H4 (cell line): ENCODE measurements around the gene STK32C. TPM values are rescaled to one million over a fixed set of nuclear protein-coding genes. Genes with fewer than 3 reads are reported as not detected.
"Not testable (repeated sequence)": the region's sequence is repeated elsewhere in the genome, so short reads cannot be mapped to it uniquely, and the experiment has no call there.

Experiments
- DNase-seq: peaks from one replicate; pipeline ENCODE4 v3.0.0-alpha.2; 2015; ENCODE audit warnings: low spot score
- total RNA-seq: library from RNA; depleted of rRNA; stranded (reverse); fragments of >200 nt; shearing (Covaris generic); gene quantifications from 2 replicates; pipeline ENCODE4 v1.2.3, GENCODE V29; 2014

Gene STK32C
- total RNA-seq, 1 experiment from 2014 or later, result 13.8 TPM

GRCh38 chr10:132319853-132320653 is 12.3 kb upstream of the STK32C start:
- DNase-seq, result peak; percentile 97

DNA sequence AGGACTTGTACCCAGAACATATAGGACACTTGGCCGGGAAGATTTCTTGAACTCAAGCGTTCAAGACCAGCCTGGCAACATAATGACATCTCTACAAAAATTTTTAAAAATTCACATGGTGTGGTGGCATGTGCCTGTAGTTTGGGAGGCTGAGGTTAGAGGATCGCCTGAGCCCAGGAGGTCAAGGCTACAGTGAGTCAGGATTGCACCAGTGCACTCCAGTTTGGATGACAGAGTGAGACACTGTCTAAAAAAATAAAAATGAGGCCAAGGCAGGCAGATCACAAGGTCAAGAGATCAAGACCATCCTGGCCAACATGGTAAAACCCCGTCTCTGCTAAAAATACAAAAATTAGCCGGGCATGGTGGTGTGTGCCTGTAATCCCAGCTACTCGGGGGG is 9.7 kb upstream of the STK32C start:
- not testable (repeated sequence) for DNase-seq

- no peak for DNase-seq
Measured at GRCh38 chr10:132316133-132316532, 8.4 kb upstream of the STK32C start.

DNA sequence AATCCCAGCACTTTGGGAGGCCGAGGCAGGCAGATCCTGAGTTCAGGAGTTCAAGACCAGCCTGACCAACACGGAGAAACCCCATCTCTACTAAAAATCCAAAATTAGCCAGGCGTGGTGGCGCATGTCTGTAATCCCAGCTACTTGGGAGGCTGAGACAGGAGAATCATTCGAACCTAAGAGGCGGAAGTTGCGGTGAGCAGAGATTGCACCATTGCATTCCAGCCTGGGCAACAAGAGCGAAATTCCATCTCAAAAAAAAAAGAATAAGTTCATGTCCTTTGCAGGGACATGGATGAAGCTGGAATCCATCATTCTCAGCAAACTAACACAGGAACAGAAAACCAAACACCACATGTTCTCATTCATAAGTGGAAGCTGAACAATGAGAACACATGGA is 7.1 kb upstream of the STK32C start:
- DNase-seq, result not testable (repeated sequence)

- DNase-seq, result no peak
Measured at GRCh38 chr10:132314336-132314735, 6.6 kb upstream of the STK32C start.

GRCh38 chr10:132313865-132314264 is 6.1 kb upstream of the STK32C start:
- DNase-seq, result no peak

GRCh38 chr10:132313305-132313704 is 5.6 kb upstream of the STK32C start:
- DNase-seq, result no peak

DNA sequence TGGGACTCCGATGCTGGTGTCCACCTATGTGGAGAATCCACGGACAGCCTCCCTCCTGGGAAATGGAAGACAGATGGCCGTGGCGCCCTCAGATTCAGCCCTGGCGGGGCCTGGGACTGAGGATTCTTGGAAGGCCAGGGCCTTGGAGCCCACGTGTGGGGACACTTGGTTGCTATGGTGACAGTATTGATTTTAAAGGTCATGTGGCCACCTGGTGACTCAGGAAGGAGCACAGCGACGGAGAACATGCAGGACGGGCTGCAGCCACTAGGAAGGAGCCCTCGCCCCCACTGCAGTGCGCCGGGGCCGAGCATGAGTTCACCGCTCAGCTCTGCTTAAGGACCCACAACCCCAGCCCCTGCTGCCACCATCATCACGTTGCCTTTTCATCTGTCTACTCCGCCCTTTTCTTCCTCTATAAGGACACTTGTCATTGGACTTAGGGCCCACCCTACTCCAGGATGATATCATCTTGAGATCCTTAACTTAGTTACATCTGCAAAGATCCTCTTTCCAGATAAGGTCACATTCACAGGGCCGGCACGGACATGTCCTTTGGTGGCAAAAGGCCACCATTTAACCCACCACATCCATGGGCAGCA is 3.7 kb upstream of the STK32C start:
- DNase-seq, result peak; percentile 55

DNA sequence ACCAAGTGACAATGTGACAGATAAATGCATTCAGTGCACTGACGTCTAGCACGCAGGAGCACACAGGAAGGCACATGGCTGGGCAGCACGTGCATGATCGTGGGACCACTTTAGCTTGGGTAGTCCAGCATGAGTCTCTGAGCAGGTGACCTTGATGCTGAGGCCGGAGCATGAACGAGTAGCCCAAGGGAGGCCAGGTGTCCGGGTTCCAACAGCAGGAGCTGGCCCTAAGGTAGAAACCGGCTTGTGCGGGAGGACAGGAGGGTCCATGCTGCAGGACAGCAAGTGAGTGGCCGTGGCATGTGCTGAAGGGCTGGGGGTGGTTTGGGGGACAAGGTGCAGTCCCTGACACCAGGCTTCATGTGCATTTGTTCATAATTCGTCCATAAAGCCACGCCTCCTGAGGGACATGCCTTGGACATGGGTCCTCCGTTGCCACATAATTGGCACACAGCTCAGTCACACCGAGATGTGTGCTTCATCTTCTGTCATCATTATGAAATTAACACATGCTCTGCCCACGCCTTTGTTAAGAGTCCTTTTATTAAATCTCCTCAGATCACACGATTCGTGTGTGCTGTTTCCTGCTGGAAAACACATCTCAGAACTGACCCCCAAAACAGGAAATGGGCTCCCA is 3.1 kb upstream of the STK32C start:
- no peak for DNase-seq

DNA sequence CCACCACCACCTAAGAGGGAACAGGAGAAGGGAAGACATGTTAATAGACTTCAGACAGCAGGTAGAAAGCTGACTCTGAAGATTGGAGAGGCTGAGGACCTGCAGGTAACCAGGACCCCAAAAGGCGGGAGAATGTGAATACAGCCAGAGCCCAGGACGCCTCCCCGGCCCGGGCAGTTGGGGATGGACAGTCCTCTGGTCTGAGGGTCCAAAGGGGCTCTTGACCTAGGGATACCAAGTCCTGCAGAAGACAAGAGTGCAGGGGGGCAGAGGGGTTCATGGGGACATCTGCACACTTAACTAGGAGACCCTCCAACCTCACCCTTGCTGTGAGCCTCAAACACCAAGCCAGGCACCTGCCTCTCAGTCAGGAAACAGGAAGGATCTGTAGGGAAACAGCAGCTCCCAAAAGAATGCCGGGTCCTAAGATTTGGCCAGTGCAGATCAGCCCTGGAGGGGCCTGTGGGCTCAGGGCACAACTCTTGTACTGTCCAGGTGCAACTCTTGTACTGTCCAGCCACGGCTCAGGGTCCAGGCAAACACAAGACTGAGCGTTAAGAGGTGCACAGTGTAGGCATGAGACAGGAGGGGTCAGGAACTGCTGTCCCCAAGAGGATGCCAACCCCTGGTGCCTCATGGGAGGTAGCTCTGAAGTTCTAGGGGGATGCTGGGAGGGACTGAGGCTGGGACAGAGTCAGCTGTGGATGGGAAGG is 2.3 kb upstream of the STK32C start:
- no peak for DNase-seq

DNA sequence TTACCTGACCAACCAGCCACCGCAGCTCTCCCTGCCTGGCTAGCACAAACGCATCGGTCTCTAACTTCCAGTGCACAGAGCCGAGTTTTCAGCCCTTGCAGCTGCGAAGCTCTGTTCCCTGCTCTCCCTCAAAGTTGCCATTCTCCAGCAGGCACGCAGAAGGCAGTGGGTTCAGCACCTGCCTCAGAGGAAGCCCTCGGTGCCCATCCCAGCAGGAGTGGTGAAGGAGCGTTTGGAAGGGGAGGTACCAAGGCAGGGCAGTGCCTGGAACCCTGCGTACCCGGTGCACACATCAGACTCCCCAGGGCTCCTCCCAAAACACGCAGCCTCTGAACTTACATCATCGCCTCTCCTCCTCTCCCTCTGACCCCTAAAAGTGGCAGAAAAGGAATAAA is 1.7 kb upstream of the STK32C start:
- no peak for DNase-seq

DNA sequence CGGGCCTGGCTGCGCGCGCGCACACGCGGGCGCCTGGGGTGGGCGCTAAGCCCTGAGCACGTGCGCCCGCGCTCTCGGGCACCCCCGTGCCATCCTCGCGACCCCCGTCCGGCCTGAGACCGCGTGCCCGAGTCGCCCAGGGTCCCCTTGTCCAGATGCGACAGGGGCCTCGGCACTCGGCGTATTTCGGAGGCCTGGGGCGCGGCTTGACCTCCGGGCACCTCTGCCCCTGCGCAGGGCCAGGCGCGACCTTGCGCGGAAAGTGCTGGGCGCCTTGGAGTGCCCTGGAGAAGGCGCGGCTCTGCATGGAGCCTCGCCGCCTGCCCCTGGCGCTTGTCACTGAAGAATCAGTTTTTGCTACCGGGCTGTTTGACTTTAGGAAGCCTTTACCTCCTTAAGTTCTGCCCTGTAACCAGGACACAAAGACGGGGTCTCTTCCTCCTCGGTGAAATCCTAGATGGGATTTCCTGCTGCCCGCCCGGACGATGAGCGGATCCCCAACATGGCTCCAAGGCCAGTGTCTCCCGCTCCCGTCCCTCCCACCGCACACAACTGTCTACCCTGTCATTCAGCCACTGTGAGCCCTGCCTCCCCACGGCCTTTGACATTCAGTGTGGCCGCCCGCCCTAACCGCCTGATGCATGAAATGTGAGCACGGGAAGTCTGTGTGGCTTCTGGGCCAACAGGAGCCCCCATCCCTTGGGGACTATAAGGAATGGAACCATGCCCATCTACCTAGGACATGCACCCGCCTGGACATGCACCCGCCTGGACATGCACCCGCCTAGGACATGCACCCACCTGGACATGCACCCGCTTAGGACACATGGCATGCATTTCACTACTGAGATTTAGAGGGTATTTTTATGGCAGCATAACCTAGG is 1.1 kb upstream of the STK32C start:
- no peak for DNase-seq

DNA sequence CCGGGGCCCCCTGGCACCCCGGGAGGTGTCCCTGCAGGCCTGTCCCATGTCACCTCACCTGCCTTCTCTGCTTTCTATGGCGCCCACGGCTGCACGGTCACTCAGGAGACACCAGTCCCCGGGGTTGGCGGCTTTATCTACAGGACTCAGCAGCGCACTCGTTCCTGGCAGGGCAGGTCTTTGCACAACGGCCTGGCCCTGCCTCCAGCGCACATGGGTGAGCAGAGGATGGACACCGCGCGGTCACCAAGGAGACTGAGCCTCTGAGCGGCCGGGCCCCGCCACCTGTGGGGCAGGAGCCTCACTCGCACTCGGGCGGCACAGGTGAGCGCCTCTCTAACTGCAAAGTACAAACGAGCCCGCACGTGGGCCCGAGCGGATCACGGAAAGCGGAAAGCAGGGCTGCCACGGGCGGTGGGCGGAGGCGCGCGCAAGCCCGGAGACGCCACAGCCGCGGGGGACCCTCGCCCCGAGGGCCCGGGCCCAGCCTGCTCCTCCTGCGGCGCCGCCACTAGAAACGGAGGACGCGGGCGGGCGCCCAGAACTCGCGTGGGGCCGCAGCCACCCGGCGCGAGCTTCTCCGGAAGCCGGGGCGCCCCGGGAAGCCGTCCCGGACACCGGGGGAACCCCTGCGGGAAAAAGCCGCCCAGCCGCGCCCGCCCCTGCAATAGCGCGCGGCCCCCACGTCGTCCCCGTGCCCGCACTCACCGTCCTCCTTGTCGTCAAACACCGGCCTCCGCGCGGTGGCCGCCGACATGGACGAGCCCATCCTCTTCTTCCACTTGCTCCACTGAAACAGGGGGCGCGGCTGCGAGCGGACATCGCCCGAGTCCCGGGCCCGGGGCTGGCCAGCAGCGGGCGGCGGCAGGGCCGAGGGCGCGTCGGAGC is 642 bp downstream of the STK32C start:
- DNase-seq, result no peak

DNA sequence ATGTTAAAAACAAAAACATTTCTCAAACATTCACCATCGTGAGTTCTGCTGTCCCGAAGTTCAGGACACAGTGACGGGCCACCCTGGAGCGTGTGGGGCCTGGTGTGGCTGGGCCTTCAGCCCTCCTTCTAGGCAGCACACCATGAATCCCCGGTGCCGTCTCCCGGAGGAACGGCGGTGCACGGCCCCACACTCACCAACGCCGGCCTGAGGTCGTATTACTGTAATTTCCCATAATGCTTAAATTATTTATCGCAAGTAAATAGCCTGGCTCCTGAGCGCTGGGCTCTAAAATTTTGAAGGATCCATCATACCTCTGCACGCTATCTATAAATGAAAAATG is 1.4 kb downstream of the STK32C start:
- DNase-seq, result no peak

- DNase-seq, result no peak
Measured at GRCh38 chr10:132305654-132306342, 2.0 kb downstream of the STK32C start.

- DNase-seq, result no peak
Measured at GRCh38 chr10:132304756-132305509, 2.8 kb downstream of the STK32C start.

DNA sequence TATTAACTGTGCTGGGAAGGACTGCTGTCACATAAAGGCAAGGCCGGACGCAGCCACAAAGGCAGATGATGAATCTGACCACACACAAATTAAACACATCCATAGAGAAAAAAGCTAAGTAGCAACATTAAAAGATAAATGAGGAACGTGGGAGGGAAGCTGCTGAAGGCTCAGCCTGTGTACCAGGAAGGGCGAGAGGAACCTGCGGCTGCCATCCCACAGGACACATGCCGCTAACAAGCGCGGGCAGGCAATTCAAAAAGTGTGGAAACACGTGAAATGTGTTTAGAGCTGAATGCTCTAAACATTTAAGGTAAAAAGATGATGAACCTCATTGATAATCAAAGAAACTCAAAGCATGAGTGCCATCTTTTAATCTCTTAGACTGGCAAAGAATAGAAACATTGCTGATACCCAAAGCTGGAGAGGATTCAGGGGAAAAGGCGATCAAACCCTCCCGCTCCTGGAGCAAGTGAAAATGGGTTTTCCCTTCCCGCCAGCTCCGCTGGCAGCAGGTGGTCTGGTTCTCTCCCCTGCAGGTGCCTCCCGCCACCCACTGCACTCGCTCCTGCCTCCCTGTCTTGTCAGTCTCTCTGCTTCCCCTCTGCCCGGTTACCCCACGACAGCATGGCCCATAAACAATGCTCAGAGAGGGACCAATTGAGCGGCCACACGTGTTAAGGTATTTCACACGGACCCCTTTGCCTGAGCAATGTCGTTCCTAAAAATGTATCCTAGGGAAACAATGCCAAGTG is 4.2 kb downstream of the STK32C start:
- DNase-seq, result no peak
